COR-L47 (cell line): ENCODE data around the gene RIPOR3.

Experiments used
- DNase-seq: peaks from one replicate; lab custom pipeline; 2025; lab: John Stamatoyannopoulos, UW

The RIPOR3 gene

GRCh38 chr20:50588034-50588736 is 103.2 kb downstream of the RIPOR3 start:
- DNase-seq, result peak; percentile 70

- peak; percentile 95 for DNase-seq
Observed at GRCh38 chr20:50587291-50587961, 103.9 kb downstream of the RIPOR3 start.

- no peak for DNase-seq
Observed at GRCh38 chr20:50586531-50587232, 104.7 kb downstream of the RIPOR3 start.

GRCh38 chr20:50585678-50586077 is 105.7 kb downstream of the RIPOR3 start:
- no peak for DNase-seq

DNA sequence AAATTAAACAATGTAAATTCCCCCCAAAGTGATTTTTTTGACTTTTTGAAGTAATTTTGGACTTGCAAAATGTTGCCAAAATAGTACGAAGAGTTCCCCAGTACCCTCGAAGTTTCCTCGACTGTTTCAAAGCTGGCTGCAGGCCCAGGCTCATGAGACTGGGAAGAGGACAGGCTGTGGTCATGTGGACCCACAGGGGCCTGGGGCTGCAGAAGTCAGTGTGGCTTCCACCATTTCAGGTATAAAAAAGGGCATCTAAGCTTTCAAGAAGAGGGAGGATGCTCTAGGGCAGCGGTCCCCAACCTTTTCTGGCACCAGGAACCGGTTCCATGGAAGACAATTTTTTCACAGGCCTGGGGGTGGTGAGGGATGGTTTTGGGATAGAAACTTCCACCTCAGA is 106.1 kb downstream of the RIPOR3 start:
- DNase-seq, result no peak

GRCh38 chr20:50584687-50585086 is 106.7 kb downstream of the RIPOR3 start:
- DNase-seq, result no peak

DNA sequence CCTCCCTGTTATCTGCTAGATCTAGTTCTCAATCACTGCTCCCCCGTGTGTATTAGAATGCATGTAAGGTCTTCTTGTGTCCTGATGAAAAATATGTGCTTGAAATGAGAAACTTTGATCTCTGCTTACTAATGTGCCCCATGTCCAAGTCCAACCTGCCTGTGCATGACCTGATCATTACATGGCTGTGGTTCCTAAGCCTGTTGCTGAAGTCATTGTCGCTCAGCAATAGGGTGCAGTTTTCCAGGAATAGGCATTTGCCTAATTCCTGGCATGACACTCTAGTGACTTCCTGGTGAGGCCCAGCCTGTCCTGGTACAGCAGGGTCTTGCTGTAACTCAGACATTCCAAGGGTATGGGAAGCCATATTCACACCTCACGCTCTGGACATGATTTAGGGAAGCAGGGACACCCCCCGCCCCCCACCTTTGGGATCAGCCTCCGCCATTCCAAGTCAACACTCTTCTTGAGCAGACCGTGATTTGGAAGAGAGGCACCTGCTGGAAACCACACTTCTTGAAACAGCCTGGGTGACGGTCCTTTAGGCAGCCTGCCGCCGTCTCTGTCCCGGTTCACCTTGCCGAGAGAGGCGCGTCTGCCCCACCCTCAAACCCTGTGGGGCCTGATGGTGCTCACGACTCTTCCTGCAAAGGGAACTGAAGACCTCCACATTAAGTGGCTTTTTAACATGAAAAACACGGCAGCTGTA is 107.7 kb downstream of the RIPOR3 start:
- DNase-seq, result no peak

- DNase-seq, result no peak
Observed at GRCh38 chr20:50582591-50583234, 108.6 kb downstream of the RIPOR3 start.

GRCh38 chr20:50582092-50582491 is 109.2 kb downstream of the RIPOR3 start:
- DNase-seq, result no peak

DNA sequence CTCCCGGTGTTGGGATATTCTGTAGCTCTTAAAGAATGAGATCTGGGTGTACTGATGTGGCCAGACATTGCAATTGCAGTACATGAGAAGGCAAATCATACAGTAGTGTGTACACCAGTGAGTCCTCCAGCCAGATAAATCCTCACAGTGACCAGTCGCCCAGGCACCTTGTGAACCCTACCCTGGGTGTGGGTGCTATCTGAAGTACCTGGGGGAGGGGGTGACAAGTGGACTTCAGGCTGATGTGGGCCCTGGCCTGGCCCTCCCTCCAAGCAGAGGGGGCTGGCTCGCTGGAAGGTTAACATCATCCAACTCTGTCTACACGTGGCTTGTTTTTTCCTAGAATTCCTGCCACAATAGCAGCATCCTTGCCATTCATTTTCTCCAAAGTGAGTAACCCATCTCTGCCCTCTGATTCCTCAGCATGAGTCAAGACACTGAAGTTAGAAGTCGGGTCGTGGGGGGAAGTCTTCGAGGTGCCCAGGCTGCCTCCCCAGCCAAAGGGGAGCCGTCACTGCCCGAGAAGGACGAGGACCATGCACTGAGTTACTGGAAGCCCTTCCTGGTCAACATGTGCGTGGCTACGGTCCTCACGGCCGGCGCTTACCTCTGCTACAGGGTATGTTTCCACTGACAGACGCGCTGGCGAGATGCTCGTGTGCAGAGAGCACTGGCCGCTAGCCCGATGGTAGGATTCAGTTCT is 110.3 kb downstream of the RIPOR3 start:
- DNase-seq, result no peak

DNA sequence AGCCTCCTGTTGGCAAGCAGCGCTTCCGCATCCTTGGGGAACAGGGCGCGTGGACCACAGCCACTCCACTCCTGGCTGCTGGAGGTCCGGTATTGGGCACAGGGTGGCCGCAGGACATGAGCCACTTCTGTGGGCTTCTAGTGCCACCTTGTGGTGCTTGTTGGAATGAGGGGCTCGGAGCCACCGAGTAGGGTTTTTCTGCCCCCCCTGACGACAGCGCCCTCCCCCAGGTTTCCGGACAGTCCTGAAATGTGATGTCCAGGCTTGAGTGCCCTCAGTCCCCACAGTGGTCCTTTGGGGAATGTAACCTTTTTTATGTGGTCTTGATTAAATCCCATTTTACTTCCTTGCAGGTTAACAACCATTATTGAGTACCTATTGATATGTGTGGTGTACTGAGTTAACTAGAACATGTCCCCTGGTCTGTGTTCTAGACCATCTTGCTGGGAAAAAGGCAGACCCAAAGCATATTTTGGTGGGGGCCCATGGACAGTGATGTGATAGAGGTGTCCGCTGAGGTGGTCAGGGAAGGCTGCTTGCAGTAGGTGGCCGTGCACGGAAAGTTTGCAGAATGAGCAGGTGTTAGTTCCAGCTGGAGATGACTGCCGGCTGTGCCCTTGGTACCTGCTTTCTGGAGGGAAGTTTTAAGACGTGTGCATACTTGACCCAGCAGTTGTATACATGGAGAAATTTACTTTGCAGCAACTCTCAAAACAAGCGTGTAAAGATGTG is 111.2 kb downstream of the RIPOR3 start:
- peak; percentile 33 for DNase-seq

DNA sequence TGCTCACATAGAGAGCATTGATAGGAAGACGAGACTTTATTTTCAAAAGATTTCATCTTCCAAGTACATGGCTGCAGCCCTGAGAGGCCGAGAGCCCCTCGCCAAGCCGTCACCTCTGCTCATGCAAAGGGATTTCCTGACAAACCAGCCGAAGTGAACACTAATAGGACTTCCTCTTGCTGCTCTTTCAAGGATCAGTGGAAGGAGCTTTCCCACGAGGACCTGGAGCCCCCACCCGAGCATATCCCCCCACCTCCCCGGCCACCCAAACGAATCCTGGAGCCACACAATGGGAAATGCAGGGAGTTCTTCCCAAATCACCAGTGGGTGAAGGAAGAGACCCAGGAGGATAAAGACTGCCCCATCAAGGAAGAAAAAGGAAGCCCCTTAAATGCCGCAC is 111.8 kb downstream of the RIPOR3 start:
- DNase-seq, result no peak

GRCh38 chr20:50578778-50579165 is 112.6 kb downstream of the RIPOR3 start:
- DNase-seq, result no peak

- DNase-seq, result no peak
Observed at GRCh38 chr20:50578061-50578777, 113.1 kb downstream of the RIPOR3 start.

GRCh38 chr20:50577175-50578018 is 113.9 kb downstream of the RIPOR3 start:
- DNase-seq, result peak; percentile 32

DNA sequence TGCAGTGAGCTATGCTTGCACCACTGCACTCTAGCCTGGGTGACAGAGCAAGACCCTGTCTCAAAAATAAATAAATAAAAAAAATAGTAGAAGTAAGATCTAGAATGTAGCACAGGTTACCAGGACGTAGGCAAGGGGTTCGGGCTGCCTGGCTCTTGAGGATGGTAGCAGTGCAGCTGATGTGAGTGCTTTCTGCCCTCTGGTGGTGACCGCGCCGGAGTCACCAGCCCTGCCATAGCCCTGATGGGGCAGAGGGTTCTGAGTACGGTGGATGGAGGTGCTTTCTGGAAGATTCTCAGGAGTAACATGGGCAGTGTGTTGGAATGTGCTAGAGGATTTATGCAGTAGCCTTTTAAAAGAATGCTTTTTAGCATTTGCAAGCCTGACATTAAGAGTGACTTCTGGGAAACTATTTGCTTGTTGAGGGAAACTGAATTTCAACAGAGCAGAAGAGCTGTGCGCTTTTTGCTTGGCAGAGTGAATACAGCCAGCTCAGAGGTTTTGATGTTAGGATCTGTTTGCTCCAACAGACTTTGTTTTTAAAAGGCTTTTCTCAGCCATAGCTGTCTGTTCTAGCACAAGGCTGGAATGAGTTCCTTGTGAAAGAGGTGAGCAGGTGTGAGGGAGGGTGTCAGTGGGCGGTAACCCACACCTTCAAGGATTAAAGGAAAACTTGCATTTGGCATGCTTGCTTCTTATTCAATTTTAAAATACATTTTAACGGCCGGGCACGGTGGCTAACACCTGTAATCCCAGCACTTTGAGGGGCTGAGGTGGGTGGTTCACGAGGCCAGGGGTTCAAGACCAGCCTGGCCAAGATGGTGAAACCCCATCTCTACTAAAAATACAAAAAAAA is 115.2 kb downstream of the RIPOR3 start:
- no peak for DNase-seq

GRCh38 chr20:50574586-50574985 is 116.8 kb downstream of the RIPOR3 start:
- no peak for DNase-seq

- DNase-seq, result no peak
Observed at GRCh38 chr20:50574108-50574507, 117.2 kb downstream of the RIPOR3 start.
